Measurements from ENCODE around the gene PRKAG2.

Gene PRKAG2

DNA sequence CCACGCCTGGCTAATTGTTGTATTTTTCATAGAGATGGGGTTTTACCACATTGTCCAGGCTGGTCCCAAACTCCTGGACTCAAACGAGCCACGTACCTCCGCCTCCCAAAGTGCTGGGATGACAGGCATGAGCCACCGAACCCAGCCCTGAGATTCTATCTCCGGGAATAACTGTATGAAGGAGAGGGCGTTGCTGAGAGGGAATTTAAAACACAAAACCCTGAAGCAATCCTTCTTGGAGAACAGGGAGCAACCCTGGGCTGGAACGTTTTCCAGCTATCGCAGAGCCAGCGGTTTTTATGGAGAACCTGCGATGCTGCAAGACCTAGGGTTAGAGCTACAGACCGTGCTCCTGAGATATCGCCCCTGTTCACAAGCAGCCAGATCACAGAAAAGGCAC lies 144.6 kb downstream of the PRKAG2 start:
- no peak for DNase-seq (ENCODE audit: low spot score)
- no peak overlapping the region for H3K27ac ChIP-seq
- ChIA-PET CTCF (no interaction called here), POLR2A (ENCODE audit: low non-redundant PET) (no interaction called here)
- TF ChIP-seq, protein P1, sequence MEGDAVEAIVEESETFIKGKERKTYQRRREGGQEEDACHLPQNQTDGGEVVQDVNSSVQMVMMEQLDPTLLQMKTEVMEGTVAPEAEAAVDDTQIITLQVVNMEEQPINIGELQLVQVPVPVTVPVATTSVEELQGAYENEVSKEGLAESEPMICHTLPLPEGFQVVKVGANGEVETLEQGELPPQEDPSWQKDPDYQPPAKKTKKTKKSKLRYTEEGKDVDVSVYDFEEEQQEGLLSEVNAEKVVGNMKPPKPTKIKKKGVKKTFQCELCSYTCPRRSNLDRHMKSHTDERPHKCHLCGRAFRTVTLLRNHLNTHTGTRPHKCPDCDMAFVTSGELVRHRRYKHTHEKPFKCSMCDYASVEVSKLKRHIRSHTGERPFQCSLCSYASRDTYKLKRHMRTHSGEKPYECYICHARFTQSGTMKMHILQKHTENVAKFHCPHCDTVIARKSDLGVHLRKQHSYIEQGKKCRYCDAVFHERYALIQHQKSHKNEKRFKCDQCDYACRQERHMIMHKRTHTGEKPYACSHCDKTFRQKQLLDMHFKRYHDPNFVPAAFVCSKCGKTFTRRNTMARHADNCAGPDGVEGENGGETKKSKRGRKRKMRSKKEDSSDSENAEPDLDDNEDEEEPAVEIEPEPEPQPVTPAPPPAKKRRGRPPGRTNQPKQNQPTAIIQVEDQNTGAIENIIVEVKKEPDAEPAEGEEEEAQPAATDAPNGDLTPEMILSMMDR (conservative IDR thresholded peaks at IDR 0.05; ENCODE audit: low read depth) = no peak

DNA sequence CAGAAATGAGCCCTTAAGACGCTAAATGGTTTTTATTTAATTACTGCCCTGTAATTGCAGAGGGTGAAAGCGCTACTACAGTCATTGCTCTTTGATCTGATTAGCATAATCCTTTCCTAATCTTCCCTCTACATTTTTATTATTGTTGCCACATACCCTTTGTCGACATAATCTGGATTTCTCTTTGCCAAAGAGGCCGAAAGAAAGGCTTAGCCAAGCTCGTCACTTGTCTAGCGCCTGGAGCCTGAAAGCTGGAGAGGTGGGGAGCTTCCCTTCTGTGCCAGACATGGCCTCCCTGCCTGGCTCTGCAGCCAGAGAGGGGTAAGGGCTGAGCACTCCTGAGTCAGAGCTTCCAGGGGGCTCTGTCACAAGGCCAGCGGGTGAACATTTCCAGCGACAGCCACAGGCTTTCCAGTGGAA lies 145.9 kb downstream of the PRKAG2 start:
- TF ChIP-seq, protein P1 (conservative IDR thresholded peaks at IDR 0.05; ENCODE audit: low read depth) = no peak
- DNase-seq (ENCODE audit: low spot score) = no peak
- POLR2A ChIA-PET (ENCODE audit: low non-redundant PET) = no interaction called here
- no peak overlapping the region for H3K27ac ChIP-seq
- CTCF ChIA-PET = no interaction called here

DNA sequence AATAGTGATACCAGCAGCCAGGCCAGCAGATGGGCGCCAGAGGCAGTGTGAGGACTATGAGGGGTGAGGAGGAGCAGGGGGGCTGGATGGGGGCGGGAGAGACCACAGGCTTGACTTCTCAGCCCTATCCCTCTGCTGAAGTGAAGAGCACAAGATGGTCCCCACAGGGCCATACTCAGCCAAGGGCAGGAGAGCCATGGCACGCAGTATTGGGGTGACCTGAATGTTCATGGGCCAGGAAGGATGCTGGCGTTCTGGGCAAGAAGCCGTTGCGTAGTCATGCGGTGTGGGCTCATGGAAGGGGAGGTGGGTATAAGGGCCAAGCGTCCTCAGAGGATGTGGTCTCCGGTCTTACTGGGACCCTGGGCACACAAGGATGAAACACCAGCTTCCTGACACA lies 146.3 kb downstream of the PRKAG2 start:
- H3K27ac ChIP-seq = no peak overlapping the region
- POLR2A ChIA-PET (ENCODE audit: low non-redundant PET) = no interaction called here
- DNase-seq (ENCODE audit: low spot score) = no peak
- CTCF ChIA-PET = no interaction called here
- TF ChIP-seq, protein P1 (conservative IDR thresholded peaks at IDR 0.05; ENCODE audit: low read depth) = no peak

DNA sequence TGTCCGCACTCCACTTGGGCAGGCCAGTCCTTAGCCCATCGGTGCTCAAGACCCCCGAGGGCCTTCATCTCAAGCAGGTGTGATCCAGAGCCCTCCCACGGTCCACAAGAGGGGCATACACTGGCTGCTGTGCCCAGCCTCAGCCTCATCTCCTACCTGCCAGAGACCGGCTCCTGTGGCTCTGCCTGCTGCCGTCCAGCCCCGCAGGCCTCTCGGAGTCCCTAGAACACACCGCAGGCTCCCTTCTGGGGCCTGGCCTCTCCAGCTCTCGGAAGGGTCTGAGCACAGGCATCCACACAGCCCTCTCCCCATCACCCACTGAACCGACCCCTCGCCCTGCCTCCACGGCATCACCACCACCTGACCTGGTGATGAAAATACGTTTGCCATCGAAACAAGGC lies 147.4 kb downstream of the PRKAG2 start:
- no peak for DNase-seq (ENCODE audit: low spot score)
- H3K27ac ChIP-seq = no peak overlapping the region
- POLR2A ChIA-PET (ENCODE audit: low non-redundant PET) = no interaction called here
- TF ChIP-seq, protein P1 (conservative IDR thresholded peaks at IDR 0.05; ENCODE audit: low read depth) = no peak
- CTCF ChIA-PET = no interaction called here

DNA sequence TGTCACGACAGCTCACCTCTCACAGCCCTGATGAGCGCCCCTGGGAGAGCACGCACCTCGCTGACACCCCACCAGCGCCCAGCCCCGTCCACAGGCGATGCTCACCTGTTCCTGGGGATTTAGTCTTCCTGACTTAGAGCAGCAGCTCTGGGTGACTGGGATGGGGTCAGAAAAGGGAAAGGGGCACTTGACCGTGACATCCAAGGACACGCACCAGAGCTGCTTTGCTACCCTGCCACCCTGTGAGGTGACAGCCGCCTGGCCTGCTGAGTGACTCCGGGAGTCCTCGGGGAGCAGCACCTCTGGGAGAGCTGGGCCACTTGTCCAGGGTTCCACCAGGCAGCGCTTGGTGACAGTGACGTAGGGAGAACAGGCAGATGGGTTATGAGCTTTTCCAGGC lies 148.2 kb downstream of the PRKAG2 start:
- CTCF ChIA-PET = interaction anchor here (1.3 kb wide), 1 partner anchor 17 kb away, joined by 4 read pairs; no protein-coding TSS in a partner anchor
- no peak overlapping the region for H3K27ac ChIP-seq
- TF ChIP-seq, protein P1 (conservative IDR thresholded peaks at IDR 0.05; ENCODE audit: low read depth) = no peak
- POLR2A ChIA-PET (ENCODE audit: low non-redundant PET) = no interaction called here
- DNase-seq (ENCODE audit: low spot score) = no peak

DNA sequence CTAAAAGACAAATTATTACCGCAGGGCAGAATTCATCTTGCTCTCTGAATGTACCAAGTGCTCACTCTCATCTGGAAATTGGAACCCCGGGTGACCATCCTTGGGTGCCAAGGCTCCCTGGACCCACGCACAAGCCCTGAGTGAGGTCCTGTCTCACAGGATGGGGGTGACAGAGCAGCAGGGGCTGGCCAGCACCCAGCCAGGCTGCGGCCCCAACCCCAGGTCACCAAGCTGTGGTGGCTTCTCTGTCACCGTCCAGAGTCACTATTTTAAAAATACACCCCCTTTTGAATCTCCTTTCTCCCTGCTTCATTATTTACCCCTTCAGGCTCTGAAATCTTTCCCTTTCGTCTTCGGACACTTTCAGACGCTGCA lies 148.6 kb downstream of the PRKAG2 start:
- no peak for DNase-seq (ENCODE audit: low spot score)
- TF ChIP-seq, protein P1 (conservative IDR thresholded peaks at IDR 0.05; ENCODE audit: low read depth) = no peak
- peak overlapping the region; percentile 68 for H3K27ac ChIP-seq
- ChIA-PET POLR2A (ENCODE audit: low non-redundant PET) (no interaction called here), CTCF (interaction anchor here (1.3 kb wide), 1 partner anchor 17 kb away, joined by 4 read pairs; no protein-coding TSS in a partner anchor)

Data from RWPE1 (cell line).